ENCODE data around the gene FRMD7.
"Not testable (repeated sequence)": the region's sequence is repeated elsewhere in the genome, so short reads cannot be mapped to it uniquely, and the experiment has no call there.

Gene FRMD7

GRCh38 chrX:132127743-132128142 lies at the start of gene FRMD7:
Gene FRMD7 (minus strand): TSS chrX:132128020. CDS start chrX:132127844, 176 bp downstream.
- DNase-seq (ENCODE audit: low read depth in 2 of 2) = peak; percentile 11 to 17

- no peak for DNase-seq (ENCODE audit: low read depth in 2 of 2)
Observed at GRCh38 chrX:132173647-132174046, 45.8 kb upstream of the FRMD7 start.

GRCh38 chrX:132171881-132172280 lies 44.1 kb upstream of the FRMD7 start:
- peak; percentile 26 to 37 for DNase-seq (ENCODE audit: low read depth in 2 of 2)

- no peak for DNase-seq (ENCODE audit: low read depth in 2 of 2)
Observed at GRCh38 chrX:132171478-132171877, 43.7 kb upstream of the FRMD7 start.

GRCh38 chrX:132169554-132169953 lies 41.7 kb upstream of the FRMD7 start:
- no peak for DNase-seq (ENCODE audit: low read depth in 2 of 2)

- DNase-seq (ENCODE audit: low read depth in 2 of 2) = no peak
Observed at GRCh38 chrX:132165651-132166050, 37.8 kb upstream of the FRMD7 start.

- DNase-seq (ENCODE audit: low read depth in 2 of 2) = no peak
Observed at GRCh38 chrX:132165005-132165404, 37.2 kb upstream of the FRMD7 start.

- not testable (repeated sequence) for DNase-seq (ENCODE audit: low read depth in 2 of 2)
Observed at GRCh38 chrX:132163094-132163493, 35.3 kb upstream of the FRMD7 start.

- DNase-seq (ENCODE audit: low read depth in 2 of 2) = no peak
Observed at GRCh38 chrX:132153166-132153565, 25.3 kb upstream of the FRMD7 start.

- no peak for DNase-seq (ENCODE audit: low read depth in 2 of 2)
Observed at GRCh38 chrX:132146456-132146855, 18.6 kb upstream of the FRMD7 start.

- DNase-seq (ENCODE audit: low read depth in 2 of 2) = no peak
Observed at GRCh38 chrX:132144061-132144460, 16.2 kb upstream of the FRMD7 start.

GRCh38 chrX:132125906-132126305 lies 1.9 kb downstream of the FRMD7 start:
- no peak for DNase-seq (ENCODE audit: low read depth in 2 of 2)

- DNase-seq (ENCODE audit: low read depth in 2 of 2) = no peak
Observed at GRCh38 chrX:132120913-132121312, 6.9 kb downstream of the FRMD7 start.

GRCh38 chrX:132119821-132120515 lies 7.9 kb downstream of the FRMD7 start:
- DNase-seq (ENCODE audit: low read depth in 2 of 2) = no peak

- no peak for DNase-seq (ENCODE audit: low read depth in 2 of 2)
Observed at GRCh38 chrX:132119283-132119682, 8.5 kb downstream of the FRMD7 start.

- DNase-seq (ENCODE audit: low read depth in 2 of 2) = no peak
Observed at GRCh38 chrX:132118358-132118757, 9.5 kb downstream of the FRMD7 start.

GRCh38 chrX:132115792-132116191 lies 12.0 kb downstream of the FRMD7 start:
- no peak for DNase-seq (ENCODE audit: low read depth in 2 of 2)

GRCh38 chrX:132114607-132115006 lies 13.2 kb downstream of the FRMD7 start:
- no peak for DNase-seq (ENCODE audit: low read depth in 2 of 2)

- no peak for DNase-seq (ENCODE audit: low read depth in 2 of 2)
Observed at GRCh38 chrX:132107291-132107690, 20.5 kb downstream of the FRMD7 start.

GRCh38 chrX:132101799-132102198 lies 26.0 kb downstream of the FRMD7 start:
- no peak for DNase-seq (ENCODE audit: low read depth in 2 of 2)

GRCh38 chrX:132101206-132101605 lies 26.6 kb downstream of the FRMD7 start:
- no peak for DNase-seq (ENCODE audit: low read depth in 2 of 2)

- DNase-seq (ENCODE audit: low read depth in 2 of 2) = not testable (repeated sequence)
Observed at GRCh38 chrX:132098704-132099103, 29.1 kb downstream of the FRMD7 start.

- no peak for DNase-seq (ENCODE audit: low read depth in 2 of 2)
Observed at GRCh38 chrX:132094164-132094563, 33.7 kb downstream of the FRMD7 start.

Measured in fibroblast of skin of left biceps (primary cell).